MM.1S (cell line): ENCODE measurements around the gene TNPO2.

Experiments used
- CTCF ChIP-seq: fragments of 300-600 bp; sonication (generic); IDR thresholded peaks from 2 replicates; pipeline ENCODE4 v1.5.1; 2016; ENCODE audit warnings: antibody characterized with exemption, low read length, mixed read lengths
- EZH2phosphoT487 ChIP-seq: fragments of 300-600 bp; sonication (generic); IDR thresholded peaks from 2 replicates; pipeline ENCODE4 v1.6.1; 2018; ENCODE audit warnings: antibody characterized with exemption, low read length

- TF ChIP-seq CTCF (peak; percentile 83), EZH2phosphoT487 (no peak)
Observed at GRCh38 chr19:12676384-12676792, 47.3 kb downstream of the TNPO2 start.
